ENCODE data around the gene SMC1B. TPM values are rescaled to one million over a fixed set of nuclear protein-coding genes. Genes with fewer than 3 reads are reported as not detected.

Gene SMC1B, protein sequence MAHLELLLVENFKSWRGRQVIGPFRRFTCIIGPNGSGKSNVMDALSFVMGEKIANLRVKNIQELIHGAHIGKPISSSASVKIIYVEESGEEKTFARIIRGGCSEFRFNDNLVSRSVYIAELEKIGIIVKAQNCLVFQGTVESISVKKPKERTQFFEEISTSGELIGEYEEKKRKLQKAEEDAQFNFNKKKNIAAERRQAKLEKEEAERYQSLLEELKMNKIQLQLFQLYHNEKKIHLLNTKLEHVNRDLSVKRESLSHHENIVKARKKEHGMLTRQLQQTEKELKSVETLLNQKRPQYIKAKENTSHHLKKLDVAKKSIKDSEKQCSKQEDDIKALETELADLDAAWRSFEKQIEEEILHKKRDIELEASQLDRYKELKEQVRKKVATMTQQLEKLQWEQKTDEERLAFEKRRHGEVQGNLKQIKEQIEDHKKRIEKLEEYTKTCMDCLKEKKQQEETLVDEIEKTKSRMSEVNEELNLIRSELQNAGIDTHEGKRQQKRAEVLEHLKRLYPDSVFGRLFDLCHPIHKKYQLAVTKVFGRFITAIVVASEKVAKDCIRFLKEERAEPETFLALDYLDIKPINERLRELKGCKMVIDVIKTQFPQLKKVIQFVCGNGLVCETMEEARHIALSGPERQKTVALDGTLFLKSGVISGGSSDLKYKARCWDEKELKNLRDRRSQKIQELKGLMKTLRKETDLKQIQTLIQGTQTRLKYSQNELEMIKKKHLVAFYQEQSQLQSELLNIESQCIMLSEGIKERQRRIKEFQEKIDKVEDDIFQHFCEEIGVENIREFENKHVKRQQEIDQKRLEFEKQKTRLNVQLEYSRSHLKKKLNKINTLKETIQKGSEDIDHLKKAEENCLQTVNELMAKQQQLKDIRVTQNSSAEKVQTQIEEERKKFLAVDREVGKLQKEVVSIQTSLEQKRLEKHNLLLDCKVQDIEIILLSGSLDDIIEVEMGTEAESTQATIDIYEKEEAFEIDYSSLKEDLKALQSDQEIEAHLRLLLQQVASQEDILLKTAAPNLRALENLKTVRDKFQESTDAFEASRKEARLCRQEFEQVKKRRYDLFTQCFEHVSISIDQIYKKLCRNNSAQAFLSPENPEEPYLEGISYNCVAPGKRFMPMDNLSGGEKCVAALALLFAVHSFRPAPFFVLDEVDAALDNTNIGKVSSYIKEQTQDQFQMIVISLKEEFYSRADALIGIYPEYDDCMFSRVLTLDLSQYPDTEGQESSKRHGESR
- total RNA-seq, result not detected in 2 replicates

DNA sequence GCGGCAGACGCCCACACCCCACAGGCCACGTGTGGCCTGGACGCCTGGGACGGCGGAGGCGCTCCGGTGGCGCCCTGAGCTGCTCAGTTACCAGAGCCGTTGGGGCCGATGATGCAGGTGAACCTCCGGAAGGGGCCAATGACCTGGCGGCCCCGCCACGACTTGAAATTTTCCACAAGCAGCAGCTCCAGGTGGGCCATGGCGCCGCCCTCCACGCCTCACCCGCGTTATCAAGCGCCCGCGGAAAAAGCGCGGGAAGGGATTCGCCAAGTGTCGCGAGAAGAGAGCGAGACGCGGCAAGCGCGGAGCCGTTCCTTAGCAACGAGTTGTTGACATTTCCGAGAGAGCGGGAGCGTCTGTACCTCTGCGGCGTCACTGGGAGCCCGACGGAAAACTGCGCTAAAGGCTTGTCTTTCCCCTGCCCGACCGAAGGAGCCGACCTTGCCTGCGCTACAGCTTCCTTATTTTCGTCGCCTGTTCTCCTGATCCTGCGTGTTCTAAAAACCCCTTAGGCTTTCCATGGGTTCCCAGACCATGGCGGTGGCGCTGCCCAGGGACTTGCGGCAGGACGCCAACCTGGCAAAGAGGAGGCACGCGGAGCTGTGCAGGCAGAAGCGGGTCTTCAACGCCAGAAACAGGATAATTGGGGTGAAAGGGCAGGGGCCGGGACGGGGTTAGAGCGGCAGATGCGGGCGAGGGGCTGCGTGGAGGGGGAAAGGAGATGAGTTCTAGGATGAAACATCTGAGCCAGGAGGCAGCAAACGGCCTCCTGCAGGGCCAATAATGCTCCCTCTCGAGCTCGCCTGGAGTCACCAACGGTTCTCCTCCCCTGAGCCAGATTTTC is at the start of gene SMC1B, which contains the start of gene RIBC2:
SMC1B (minus strand) TSS at position 232 of the 844 bp plus-strand sequence; CDS start at position 200, 32 bp downstream.
RIBC2 (plus strand) TSS at position 326 of the 844 bp plus-strand sequence; CDS start at position 520, 194 bp downstream.

DNA sequence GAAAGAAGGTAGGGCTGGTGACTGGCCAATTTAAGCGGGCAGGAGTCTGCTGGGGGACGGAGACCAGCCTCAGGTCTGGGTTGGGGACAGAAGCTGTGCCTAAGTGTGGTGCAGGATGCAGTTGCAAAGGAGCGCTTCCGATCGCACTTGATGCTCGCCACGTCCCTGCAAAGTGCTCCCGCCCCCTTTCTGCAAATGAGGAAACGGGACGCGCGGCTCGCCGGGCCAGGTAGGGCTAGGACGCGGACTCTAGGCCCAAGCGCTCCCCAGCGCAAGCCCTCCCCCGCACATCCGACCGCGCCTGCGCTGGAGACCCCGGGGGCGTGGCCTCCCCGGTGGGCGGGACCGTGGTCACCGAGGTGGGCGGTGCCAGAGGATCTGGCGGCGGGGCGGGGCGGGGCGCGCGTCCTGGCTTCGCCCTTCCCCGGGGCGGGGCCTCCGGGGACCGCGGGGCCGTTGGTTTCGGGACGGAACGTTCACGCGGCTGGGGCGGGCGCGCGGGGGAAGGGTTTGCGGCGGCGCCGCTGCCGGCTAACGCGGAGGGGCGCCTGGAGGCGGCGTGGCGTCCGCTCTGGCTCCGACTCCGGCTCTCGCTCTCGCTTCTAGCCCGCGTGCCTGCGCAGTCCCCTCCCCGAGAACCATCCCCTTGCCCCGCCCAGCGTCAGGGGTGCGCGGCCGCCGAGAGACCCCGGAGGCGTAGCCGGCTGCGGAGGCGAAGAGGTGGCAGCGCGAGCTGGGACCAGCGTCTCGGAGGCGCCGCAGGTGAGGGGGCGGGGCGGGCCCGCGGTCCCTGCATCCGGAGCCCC is 103.8 kb downstream of the SMC1B start, which contains the start of gene FAM118A:
FAM118A (plus strand) TSS at position 513 of the 806 bp plus-strand sequence. CDS start 12,446 bp downstream, outside the sequence.

Other genes with a start within 250 kb of the SMC1B start
- gene NUP50, start 249.7 kb downstream of the SMC1B start, total RNA-seq, result 54.5 and 86.7 TPM in 2 replicates
- gene KIAA0930, start 172.7 kb downstream of the SMC1B start, total RNA-seq, result 41.8 and 51.0 TPM in 2 replicates
- gene UPK3A, start 128.7 kb downstream of the SMC1B start, total RNA-seq, result not detected in 2 replicates
- 11.1 and 51.6 TPM in 2 replicates for gene FAM118A, start 103.7 kb downstream of the SMC1B start, total RNA-seq
- 0.38 TPM in 1 of 2 replicates, not detected in the other for gene RIBC2, start 94 bp upstream of the SMC1B start, total RNA-seq
- 0.29 and 0.65 TPM in 2 replicates for gene FBLN1, start 89.3 kb upstream of the SMC1B start, total RNA-seq